Psoas muscle (tissue), 8 donors: ENCODE measurements around the gene CHST8. TPM values are rescaled to one million over a fixed set of nuclear protein-coding genes. Genes with fewer than 3 reads are reported as not detected.

Experiments used
- ATAC-seq, 4 donors: fragments of 200-7000 bp; cut with Tn5 transposase; one replicate each; pipeline ENCODE4 v1.9.1; 2020; ENCODE audit warnings: moderate library complexity in 3 of 4, mild to moderate bottlenecking in 2 of 4
- DNase-seq, 2 donors: peaks; one replicate each; pipeline ENCODE4 v3.0.0-alpha.2; 2020
- H3K27ac ChIP-seq: fragments of 200-600 bp; one replicate; pipeline ENCODE4 v1.8.0; 2022
- H3K27me3 ChIP-seq, 3 donors: fragments of 200-600 bp in 1 of 3; one replicate each; pipeline versions ENCODE4 v1.6.1 to v1.8.0; 2013 to 2022; ENCODE audit warnings: low read length in 2 of 3, mild to moderate bottlenecking in 2 of 3, moderate library complexity in 1 of 3; ENCODE audit not compliant: insufficient read depth in 3 of 3
- H3K36me3 ChIP-seq, 2 donors: fragments of 200-600 bp in 1 of 2; one replicate each; pipeline versions ENCODE4 v1.6.1 to v1.8.0; 2013 to 2022; ENCODE audit warnings: low read depth in 1 of 2, mild to moderate bottlenecking in 1 of 2, moderate library complexity in 1 of 2; ENCODE audit not compliant: insufficient read depth in 1 of 2
- H3K4me1 ChIP-seq: fragments of 200-600 bp; one replicate; pipeline ENCODE4 v1.8.0; 2022
- H3K4me3 ChIP-seq: fragments of 200-600 bp; one replicate; pipeline ENCODE4 v1.8.0; 2022; ENCODE audit warnings: mild to moderate bottlenecking
- H3K9me3 ChIP-seq: fragments of 200-600 bp; one replicate; pipeline ENCODE4 v1.8.0; 2022
- CTCF ChIP-seq: fragments of 200-600 bp; IDR thresholded peaks from one replicate; pipeline ENCODE4 v1.8.0; 2022; ENCODE audit warnings: antibody characterized with exemption
- WGBS, 3 donors: extraction: QIAGEN DNeasy Blood & Tissue Kit; methylation state at CpG; one replicate each; pipeline versions ENCODE4 v1.1.6 to v1.1.7; 2013; 5-methylcytosine and 5-hydroxymethylcytosine counted together
- intact Hi-C, 2 donors: fragments of 100-400 bp; cut with DNase I; formaldehyde crosslinking; loops; one replicate each; pipeline versions ENCODE4 v1.11.0 to v1.14.2; 2022
- polyA plus RNA-seq, 3 donors: library from polyadenylated mRNA; stranded (reverse); fragments of 200-250 nt; gene quantifications; one replicate each; pipeline ENCODE4 v1.2.3, GENCODE V29; 2013
- total RNA-seq, 4 donors: library from RNA; stranded (reverse); fragmentation: NEBNext Ultra II Directional in 2 of 4; extraction: Animal tissue kit (Norgen Biotek cat#: 25700) in 2 of 4; gene quantifications; one replicate each; pipeline versions ENCODE4 v1.2.1 to v1.2.4, GENCODE V29; 2021 to 2023
- donor health status: healthy with polysubstance abuse.
- donor health status: DM: no; HTN: no; CAD: no; lungs with moderate emphysema.
- donor health status: Bipolar disorder and iron deficiency.
- donor health status: healthy.
- donor health status: DM: yes; HTN: yes; CAD: no.
- donor health status: DM: no; HTN: no; CAD: no.
- donor health status: DM: no; HTN: no; CAD: no.
- donor health status: DM: yes; HTN: yes; CAD: no.

CHST8 gene
- total and polyA plus RNA-seq, 7 donors = 0.05 to 0.60 (median 0.23) TPM; not detected in 1

- Histone ChIP-seq H3K36me3 (no peaks in the 10 kb centered on the region), H3K4me1 (no peaks in the 10 kb centered on the region), H3K4me3 (no peak overlapping the region), H3K27ac (no peak overlapping the region), H3K27me3 (peaks cover 0 to 27% (median 5%) of the 10 kb centered on the region in 3 donors), H3K9me3 (no peaks in the 10 kb centered on the region)
- no peak for ATAC-seq
- TF ChIP-seq CTCF = no peak
- intact Hi-C loops = no loop called here
- WGBS, 3 donors = 50 to 71% (median 58%) methylated on average over 7 of the region's 7 CpGs
- no peak for DNase-seq
These were observed 132.6 kb downstream of the CHST8 start for GRCh38 chr19:33754361-33754760.

- Histone ChIP-seq H3K36me3 (no peaks in the 10 kb centered on the region), H3K27ac (no peak overlapping the region), H3K4me1 (no peaks in the 10 kb centered on the region), H3K9me3 (no peaks in the 10 kb centered on the region), H3K27me3 (peaks cover 0 to 27% (median 5%) of the 10 kb centered on the region in 3 donors), H3K4me3 (no peak overlapping the region)
- intact Hi-C loops = no loop called here
- DNase-seq (no peak), ATAC-seq (peak in 3 of 4 donors; percentile 43 to 56 (median 50))
- WGBS, 3 donors = 18 to 31% (median 22%) methylated on average over 26 of the region's 26 CpGs
- TF ChIP-seq CTCF = no peak
These were observed 133.6 kb downstream of the CHST8 start for GRCh38 chr19:33755099-33756035.

- H3K27ac ChIP-seq = no peak overlapping the region
- no peak for TF ChIP-seq CTCF
- 79 to 85% (median 81%) methylated on average over 11 of the region's 11 CpGs for WGBS, 3 donors
- DNase-seq (no peak), ATAC-seq (no peak)
- H3K9me3 ChIP-seq = no peaks in the 10 kb centered on the region
- intact Hi-C loops = no loop called here
- no peaks in the 10 kb centered on the region for H3K4me1 ChIP-seq
- no peak overlapping the region for H3K4me3 ChIP-seq
- no peaks in the 10 kb centered on the region for H3K36me3 ChIP-seq
- H3K27me3 ChIP-seq = peaks cover 0 to 24% (median 5%) of the 10 kb centered on the region in 3 donors
These were observed 134.4 kb downstream of the CHST8 start for GRCh38 chr19:33756177-33756576.

GRCh38 chr19:33758541-33759013 lies 136.8 kb downstream of the CHST8 start:
- Histone ChIP-seq H3K27me3 (peaks cover 0 to 7% (median 1%) of the 10 kb centered on the region in 3 donors), H3K36me3 (no peaks in the 10 kb centered on the region), H3K4me3 (no peak overlapping the region), H3K9me3 (no peaks in the 10 kb centered on the region), H3K4me1 (no peaks in the 10 kb centered on the region), H3K27ac (no peak overlapping the region)
- no peak for TF ChIP-seq CTCF
- intact Hi-C loops = no loop called here
- 21 to 30% (median 28%) methylated on average over 12 of the region's 12 CpGs for WGBS, 3 donors
- no peak for DNase-seq
- ATAC-seq = peak in 3 of 4 donors; percentile 35 to 66 (median 48)
